GM18951 (cell line): ENCODE data around the gene MEPCE.
"Not testable (repeated sequence)": the region's sequence is repeated elsewhere in the genome, so short reads cannot be mapped to it uniquely, and the experiment has no call there.

Source experiments
- POLR2A ChIP-seq: IDR thresholded peaks from 4 replicates; pipeline ENCODE4 v1.6.1; 2011; ENCODE audit warnings: mild to moderate bottlenecking; ENCODE audit not compliant: insufficient read length, insufficient read depth; ENCODE audit errors: extremely low read depth
- in situ Hi-C: fragments of 300-500 bp; cut with MboI; formaldehyde crosslinking; loops from one replicate; pipeline ENCODE4 v1.12.0; 2022; ENCODE audit warnings: low sequenced_read_pairs, mixed read lengths, inconsistent platforms; ENCODE audit not compliant: unreplicated experiment

MEPCE gene

DNA sequence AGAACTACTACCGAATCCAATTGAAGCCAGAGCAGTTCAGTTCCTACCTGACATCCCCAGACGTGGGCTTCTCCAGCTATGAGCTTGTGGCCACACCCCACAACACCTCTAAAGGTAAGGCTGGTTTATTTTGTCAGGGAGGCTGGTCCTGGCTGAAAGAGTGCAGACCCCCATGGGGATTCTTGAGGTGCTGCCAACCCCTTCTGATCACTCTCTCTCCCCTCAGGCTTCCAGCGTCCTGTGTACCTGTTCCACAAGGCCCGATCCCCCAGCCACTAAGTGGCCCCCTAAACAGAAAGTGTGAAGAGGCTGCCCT is 3.6 kb downstream of the MEPCE start:
- no peak for TF ChIP-seq POLR2A
- in situ Hi-C loops: no loop called here

DNA sequence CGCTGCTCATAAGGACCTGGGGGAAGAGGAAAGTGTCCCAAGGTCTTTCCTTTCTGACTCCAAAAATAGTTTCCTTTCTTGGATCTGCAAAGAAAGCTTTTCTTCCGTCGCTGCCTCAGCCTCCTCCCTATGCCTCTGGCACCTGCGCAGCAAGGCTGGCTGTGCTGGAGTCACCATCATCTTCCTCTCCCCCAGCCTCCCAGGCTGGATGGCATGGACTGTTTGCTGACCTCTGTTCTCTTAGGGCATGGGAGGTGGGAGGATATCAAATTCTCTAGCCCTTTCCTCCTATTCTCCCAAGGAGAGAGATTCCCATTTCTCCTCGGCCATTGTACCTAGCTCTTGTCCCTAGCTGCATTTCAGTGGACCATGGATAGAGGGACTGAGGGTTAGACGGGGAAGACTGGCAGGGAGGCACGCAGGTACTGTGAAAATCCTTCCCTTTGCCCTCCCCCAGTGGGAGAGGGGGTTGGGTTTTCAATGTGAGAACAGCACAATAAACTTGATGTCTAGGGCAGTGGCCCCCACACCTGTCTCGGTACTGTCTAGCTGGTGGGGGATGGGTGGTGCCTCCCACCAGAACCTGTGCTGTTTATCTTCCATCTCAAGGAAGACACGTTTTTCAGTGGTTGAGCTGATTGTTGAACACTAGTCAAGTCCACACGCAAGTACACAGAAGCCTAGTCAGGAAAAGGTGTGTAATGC is 4.1 kb downstream of the MEPCE start:
- TF ChIP-seq POLR2A: peak; percentile 34
- in situ Hi-C loops: no loop called here

DNA sequence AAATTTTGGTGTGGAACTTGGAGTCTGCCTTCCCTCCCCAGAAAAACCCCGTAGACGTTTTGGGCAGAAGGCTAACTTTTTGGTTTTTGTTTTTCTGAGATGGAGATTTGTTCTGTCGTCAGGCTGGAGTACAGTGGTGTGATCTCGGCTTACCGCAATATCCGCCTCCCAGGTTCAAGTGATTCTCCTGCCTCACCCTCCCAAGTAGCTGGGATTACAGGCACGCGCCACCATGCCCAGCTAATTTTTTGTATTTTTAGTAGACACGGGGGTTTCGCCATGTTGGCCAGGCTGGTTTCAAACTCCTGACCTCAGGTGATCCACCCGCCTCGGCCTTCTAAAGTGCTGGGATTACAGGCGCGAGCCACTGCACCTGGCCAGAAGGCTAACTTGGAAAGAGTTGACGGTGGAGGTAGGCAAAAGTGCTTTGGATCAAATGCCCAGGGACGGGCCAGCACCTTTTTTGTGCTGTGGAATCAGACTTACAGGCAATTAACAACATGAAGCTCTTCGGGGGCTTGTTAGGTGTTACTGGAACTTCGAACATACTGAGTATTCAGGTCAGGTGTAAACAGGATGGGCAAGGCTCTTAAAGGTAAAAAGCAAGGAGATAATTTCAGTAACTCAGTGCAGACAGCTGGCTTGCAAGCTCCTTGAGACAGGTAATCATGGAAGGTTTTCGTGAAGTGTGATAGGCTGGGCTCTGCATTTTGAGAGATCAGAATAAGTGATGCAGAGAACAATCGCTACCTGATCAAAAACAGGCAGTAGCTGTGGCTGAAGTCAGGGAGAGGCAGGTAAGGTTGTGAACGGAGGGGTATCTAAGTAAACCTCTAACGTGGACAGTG is 4.9 kb downstream of the MEPCE start:
- in situ Hi-C loops: no loop called here
- TF ChIP-seq POLR2A: no peak

DNA sequence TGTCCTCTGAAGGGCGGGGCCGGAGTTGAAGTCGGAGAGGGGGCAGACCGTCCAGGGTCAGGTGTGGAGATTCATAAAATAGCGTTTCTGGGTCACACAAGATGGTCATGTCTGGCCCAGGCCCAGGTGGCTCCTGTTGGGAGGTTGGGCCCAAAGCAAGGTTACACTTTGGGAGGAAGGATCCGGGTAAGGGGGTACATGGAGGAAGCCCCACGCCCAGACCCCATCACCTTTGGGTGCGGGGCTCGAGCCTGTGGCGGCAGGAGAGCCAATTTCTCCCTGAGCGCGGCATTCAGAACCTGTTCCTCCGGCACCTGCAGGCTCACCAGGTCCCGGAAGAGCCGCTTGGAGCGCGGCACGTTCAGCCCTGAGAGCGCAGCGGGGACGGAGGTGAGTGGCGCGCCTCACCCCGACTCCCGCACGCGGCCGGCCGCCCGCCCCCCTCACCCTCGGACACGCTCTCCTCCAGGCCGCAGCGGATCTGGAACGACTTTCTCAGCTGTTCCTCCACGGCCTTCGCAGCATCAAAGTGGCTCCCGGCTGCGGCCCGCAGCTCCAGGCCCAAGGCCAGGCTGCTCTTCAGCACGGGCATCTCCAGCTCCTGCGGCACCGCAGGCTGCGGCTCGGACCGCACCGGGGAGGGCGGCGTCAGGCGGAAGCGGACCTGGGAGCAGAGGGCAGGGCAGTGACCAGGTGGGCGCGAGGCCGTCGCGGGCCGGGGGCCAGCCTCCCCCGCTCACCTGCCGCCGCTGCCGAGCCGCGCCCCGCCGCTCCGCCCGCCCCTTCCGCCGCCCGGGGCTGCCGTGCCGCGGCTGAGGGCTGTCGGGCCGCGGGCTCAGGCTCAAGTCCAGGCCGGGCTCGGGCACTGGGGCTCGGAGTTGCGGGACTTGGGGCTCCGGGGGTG is 6.0 kb downstream of the MEPCE start:
- TF ChIP-seq POLR2A: peak; percentile 26
- in situ Hi-C loops: no loop called here

DNA sequence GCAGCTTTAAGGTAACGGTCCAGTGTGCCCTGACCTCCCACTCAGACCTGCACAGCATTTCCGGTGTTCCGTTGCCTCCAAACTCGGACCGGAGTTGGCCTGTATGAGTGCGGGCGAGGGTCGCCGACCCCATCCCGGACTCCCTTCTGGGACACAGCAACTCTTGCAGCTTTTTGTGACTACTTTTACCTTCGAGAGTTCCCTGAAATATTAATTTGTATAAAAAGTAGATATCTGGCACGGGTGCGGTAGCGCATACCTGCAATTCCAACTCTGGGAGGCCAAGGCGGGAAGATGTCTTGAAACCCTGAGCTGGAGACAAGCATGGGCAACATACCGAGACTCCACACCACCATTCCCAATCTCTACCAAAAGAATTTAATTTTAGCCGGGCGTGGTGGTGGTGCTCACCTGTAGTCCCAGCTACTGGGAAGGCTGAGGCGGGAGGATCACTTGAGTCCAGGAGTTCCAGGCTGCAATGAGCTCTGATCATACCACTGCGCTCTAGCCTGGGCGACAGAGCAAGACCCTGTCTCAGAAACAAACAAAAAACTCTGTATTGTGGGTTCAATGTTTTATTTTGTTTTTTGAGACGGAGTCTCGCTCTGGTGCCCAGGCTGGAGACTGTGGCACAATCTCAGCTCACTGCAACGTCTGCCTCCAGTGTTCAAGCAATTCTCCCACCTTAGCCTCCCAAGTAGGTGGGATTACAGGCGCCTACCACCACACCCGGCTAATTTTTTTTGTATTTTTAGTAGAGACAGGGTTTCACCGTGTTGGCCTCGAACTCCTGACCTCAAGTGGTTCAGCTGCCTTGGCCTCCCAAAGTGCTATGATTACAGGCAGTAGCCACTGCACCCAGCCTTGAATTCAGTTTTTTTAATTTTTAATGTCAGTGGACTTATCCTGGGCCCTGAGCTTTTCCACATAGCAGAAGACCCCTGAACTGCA is 7.8 kb downstream of the MEPCE start:
- in situ Hi-C loops: no loop called here

DNA sequence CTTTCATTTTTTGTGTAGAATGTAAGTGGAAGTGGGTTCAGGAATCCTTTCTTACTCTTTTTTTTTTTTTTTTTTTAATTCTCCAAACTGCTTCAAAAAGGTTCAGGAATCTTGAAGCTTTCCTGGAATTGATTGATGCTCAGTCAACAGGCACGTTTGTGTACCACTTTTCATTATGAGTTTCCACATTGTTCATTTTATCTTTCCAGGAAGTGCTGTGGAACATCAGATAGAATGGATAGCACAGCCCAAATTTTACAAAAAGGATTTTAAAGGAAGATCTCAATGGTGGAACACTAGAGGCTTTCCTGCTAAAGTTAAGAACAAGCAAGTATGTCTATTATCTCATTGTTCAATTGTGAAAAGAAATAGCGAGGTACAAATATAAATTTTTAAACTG is 8.5 kb downstream of the MEPCE start:
- TF ChIP-seq POLR2A: no peak
- in situ Hi-C loops: no loop called here

More for the DNA sequence above, 7.8 kb downstream of the MEPCE start:
- no peak for TF ChIP-seq POLR2A

DNA sequence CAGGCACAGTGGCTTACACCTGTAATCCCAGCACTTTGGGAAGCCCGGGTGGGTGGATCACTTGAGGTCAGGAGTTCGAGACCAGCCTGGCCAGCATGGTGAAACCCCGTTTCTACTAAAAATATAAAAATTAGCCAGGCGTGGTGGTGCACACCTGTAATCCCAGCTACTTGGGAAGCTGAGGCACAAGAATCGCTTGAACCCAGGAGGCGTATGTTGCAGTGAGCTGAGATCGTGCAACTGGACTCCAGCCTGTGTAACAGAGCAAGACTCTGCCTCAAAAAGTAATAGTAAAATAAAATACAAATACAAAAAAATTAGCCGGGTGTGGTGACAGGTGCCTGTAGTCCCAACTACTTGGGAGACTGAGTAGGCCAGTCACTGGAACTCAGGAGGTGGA is 9.1 kb downstream of the MEPCE start:
- in situ Hi-C loops: not testable (repeated sequence)

DNA sequence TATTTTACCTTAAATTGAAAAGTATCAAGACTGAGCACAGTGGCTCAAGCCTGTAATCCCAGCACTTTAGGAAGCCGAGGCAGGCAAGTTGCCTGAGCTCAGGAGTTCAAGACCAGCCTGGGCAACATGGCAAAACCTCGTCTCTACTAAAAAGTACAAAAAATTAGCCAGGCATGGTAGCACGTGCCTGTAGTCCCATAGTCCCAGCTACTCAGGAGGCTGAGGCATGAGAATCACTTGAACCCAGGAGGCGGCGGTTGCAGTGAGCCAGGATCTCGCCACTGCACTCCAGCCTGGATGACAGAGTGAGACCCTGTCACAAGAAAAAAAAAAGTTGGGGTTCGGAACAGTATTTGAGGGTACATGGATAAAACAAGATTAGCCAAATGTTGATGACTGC is 9.6 kb downstream of the MEPCE start:
- in situ Hi-C loops: not testable (repeated sequence)

DNA sequence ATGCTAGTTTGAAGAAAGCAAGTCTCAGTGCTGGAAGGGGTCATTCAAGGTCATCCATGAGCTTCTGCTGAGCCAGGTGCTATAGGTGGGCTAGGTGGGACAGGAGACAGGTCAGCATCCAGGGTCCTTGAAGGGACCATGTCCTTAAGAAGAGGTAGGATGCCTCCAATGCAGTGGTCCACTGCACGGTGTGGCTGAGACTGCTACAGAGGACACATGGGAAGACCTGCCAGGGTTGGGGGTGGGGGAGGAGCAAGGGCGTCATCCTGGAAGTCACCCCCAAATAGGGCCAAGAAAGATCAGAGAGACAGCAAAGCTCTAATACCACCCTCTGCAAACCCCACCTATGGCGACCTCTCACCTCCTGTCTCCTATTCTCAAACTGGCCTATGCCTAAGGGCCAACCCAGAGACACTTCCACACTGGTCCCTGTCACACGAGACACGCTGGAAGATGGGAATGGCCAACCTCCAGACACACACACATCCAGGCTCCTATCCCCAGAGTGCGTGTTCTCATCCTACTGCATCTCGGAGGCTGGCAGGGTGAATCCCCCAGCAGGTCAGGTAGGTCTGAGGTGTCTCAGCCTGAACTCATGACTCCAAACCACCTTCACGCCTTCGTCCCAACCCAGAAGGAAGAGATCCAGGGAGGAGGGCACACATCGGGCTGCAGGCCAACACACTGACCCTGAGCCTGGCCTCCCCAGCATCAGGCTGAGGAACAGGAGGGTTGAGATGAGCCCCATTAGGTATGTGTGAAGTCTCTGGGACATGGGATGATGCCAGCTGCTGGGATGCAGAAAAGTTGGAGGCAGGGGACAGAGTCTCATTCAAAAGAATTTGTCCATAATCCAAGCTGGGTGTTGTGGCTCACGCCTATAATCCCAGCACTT is 12.3 kb downstream of the MEPCE start:
- no peak for TF ChIP-seq POLR2A
- in situ Hi-C loops: no loop called here

DNA sequence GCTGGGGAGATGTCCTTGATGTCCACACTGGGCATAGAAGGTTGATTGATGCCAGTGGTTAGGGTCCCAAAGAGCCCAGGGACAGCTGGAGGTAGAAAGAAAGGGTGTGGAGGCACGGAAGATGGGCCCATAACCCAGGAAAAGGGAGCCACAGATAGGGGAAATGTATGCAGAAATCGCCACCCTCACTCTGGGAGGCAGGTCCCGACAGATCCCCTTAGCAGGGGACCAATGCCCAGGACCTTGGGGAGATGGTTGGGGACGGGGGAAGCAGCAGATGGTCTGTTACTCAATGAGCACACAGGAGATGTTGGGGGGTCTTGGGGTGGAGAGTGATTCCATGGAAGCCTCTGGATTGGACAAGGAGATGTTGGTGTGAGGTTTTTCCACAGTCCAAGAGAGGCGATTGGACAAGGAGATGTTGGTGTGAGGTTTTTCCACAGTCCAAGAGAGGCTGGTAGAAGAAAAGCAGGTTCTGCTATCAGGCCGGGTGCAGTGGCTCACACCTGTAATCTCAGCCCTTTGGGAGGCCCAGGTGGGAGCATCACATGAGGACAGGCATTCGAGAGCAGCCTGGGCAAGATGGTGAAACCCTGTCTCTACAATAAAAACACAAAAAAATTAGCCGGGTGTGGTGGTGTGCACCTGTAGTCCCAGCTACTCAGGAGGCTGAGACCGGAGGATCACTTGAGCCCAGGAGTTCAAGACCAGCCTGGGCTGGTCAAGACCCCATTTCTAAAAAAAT is 13.6 kb downstream of the MEPCE start:
- in situ Hi-C loops: no loop called here
- TF ChIP-seq POLR2A: no peak
